CD4-positive, alpha-beta T cell treated with Interleukin-21 for 1 hour (primary cell): ENCODE results near the gene CHRM1.
"Not testable (repeated sequence)": the region's sequence is repeated elsewhere in the genome, so short reads cannot be mapped to it uniquely, and the experiment has no call there.

Experiments used
- DNase-seq: peaks from one replicate; pipeline ENCODE4 v3.0.0-alpha.2; 2020

The CHRM1 gene

DNA sequence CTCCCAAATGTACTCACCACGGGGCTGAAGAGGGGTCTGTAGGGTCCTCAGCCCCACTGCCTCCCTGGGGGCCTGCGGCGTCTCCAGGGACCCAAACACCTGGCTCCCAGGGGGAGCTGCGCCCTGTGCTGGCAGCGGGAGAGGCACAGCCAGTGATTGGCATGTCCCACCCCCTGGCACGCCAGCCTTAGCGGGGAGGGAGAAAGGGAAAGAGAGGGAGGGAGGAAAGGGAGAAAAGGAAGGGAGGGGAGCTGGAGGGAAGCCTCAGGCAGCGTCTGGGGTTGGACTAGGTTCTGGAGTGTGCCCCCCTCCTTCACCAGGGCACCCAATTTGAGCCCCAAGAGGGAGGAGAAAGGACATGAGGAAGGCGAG lies at the start of gene CHRM1:
CHRM1 (minus strand) TSS at position 163 of the 372 bp plus-strand sequence. CDS start 10,263 bp downstream, outside the sequence.
- DNase-seq: no peak

DNA sequence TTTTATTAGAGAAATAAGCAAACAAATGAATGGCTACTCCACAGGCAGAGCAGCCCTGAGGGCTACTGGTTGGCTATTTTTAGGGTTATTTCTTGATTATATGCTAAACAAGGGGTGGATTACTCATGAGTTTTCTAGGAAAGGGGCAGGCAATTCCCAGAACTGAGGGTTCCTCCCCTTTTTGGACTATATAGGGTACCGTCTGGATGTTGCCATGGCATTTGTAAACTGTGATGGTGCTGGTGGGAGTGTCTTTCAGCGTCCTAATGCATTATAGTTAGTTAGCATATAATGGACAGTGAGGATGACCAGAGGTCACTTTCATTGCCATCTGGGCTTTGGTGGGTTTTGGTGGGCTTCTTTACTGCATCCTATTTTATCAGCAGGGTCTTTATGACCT lies 44.4 kb upstream of the CHRM1 start:
- no peak for DNase-seq

GRCh38 chr11:62962391-62962790 lies 41.2 kb upstream of the CHRM1 start:
- DNase-seq: no peak

- DNase-seq: no peak
Observed at GRCh38 chr11:62961017-62961570, 39.9 kb upstream of the CHRM1 start.

- DNase-seq: no peak
Observed at GRCh38 chr11:62959422-62959980, 38.3 kb upstream of the CHRM1 start.

DNA sequence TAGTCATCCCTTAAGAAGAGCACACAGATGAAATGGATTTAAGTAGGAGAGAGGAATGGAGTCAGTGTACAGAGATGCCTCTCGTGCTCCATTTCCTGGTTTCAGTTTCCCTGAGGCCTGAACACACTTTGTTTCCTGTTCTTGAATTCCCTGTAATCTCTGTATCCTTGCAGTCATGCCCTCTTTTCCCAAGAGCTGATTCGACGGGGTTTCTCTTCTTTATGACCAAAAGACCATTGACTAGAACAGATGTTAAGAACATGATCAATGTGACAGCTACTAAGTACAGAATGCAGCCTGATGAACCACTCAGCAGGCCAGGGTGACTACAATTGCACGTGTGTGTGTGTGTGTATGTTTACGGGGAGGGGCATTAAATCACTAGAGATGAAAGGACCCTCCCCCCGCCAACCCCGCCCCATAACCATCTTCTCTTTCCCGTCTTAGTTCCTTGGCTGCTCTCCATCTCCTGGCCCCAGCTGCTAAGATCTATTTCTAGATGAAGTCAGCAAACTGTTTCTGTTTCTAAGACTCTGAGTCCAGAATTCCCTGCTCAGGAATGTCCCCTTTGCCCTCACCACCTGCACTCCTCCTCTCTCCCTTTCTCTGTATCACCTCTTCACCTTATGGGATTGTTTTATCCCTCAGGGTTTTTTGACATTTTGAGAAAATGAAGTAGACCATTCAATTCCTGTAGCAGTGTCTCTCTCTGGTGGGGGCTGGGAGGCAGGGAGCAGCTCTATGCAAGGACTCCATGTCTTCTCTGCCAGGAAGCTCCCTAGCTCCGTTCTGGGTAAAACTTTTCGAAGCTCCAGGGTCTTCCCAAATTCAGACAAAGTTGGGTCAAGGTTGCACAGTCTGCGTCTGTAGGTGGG lies 37.6 kb upstream of the CHRM1 start:
- DNase-seq: no peak

DNA sequence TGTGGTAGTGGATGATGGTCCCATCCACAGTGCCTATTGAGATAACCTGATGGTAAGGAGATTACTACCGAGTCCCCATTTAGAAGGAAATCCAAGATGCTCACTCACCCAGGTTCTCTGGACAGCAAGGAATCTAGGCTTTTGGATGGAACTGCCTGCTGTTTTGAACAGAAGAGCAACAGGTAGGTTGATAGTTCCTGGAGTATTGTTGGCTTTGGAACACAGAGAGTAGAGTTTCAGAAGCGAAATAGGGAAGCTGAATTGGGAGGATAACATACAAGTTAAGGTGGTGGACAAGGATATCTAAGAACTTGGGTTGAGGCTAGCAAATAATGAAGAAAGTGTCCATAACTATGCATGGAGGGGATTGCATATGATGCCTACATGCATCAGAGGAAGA lies 36.0 kb upstream of the CHRM1 start:
- DNase-seq: no peak

DNA sequence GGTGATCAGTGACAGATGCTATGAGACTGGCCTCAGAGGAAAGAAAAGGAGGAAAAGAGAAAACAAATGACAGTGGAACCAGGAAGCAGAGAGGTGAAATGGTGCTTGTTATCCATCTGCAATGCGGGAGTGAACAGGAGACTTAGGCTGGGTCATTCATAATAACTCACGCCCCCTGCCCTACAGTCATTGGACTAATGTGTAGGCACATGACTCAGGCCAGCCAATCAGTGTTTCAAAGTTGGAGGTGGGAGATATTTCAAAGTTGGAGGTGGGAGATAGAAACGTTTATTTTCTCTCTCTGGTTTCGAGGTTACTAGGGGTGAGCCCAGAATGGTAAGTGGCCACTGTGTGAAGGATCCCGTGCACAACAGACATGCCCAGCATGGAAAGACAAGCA lies 33.3 kb upstream of the CHRM1 start:
- no peak for DNase-seq

DNA sequence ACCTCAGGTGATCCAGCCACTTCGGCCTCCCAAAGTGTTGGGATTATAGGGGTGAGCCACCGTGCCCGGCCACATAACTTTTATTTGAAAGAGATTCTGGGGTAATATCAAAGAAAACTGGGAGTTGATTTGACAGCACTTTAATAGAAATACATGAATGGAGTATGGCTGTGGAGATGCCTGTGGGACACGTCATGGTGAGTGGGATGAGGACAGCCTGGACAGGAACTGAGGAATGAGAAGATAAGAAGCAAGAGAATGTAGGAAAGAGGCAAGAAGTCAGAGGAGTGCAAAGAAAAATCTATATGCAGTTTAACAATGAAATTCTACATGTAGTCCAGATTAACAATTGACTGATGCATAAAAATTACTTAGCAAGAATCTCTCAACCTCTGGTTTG lies 32.6 kb upstream of the CHRM1 start:
- DNase-seq: no peak

DNA sequence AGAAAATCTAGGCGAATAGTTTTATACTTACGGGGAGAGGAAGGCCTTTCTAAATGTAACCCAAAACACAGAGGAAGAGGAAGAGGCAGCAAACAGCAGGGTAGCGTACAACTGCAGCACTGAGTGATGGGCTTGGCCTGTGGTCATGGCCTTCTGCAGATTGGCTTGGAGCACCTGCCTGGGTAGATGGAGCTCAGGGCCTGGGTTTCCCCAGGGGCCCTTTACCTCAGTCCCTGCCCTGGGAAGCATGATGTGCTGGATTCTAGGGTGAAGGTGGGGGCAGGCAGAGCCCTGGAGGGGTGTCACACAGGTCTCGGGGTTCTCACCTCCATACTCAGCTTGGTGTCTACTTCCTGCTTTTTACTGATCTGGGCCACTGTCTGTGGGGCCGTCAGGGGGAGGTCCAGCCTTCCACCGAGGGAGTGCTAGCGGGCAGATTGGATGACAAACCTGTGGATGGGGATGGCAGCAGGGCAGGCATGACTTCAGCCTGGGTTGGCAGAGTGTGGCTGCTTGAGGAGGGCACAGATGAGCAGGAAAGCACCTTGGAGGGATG lies 27.7 kb upstream of the CHRM1 start:
- no peak for DNase-seq

- not testable (repeated sequence) for DNase-seq
Observed at GRCh38 chr11:62945538-62945937, 24.4 kb upstream of the CHRM1 start.

GRCh38 chr11:62937528-62937927 lies 16.4 kb upstream of the CHRM1 start:
- DNase-seq: not testable (repeated sequence)

DNA sequence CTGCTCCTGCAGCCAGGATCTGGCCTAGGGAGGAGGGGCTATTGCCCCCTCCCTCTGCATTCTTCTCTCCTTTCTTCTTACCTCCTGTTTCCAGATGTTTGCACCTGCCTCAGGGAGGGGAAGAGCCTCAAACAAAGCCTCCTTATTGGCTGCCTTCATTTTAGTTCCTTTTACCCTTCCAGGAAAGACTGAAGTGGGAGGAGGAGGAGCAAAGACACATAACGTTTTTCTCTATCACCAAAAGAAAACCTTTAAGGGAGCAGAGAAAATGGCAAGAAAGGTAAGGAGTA lies 13.3 kb upstream of the CHRM1 start:
- DNase-seq: no peak

- no peak for DNase-seq
Observed at GRCh38 chr11:62933750-62934495, 12.8 kb upstream of the CHRM1 start.

DNA sequence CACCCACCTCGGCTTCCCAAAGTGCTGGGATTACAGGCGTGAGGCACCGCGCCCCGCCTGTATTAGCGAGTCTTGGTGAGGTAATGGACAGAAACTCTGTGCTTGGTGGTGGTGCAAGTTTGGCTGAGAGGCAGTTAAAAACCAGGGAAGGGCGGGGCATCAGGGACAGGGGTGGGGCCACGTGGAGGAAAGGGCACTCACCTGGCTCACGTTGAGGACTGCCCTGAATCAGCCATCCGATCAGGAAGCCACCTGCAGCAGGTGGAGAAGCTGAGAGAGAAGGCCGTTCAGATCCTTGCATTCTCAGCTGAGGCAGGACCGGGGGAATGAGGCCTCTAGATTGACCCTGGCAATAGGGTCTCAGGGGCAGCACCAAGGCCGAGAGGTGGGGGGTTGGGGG lies 12.1 kb upstream of the CHRM1 start:
- no peak for DNase-seq

GRCh38 chr11:62931499-62932278 lies 10.5 kb upstream of the CHRM1 start:
- no peak for DNase-seq

GRCh38 chr11:62930666-62931065 lies 9.5 kb upstream of the CHRM1 start:
- DNase-seq: no peak

DNA sequence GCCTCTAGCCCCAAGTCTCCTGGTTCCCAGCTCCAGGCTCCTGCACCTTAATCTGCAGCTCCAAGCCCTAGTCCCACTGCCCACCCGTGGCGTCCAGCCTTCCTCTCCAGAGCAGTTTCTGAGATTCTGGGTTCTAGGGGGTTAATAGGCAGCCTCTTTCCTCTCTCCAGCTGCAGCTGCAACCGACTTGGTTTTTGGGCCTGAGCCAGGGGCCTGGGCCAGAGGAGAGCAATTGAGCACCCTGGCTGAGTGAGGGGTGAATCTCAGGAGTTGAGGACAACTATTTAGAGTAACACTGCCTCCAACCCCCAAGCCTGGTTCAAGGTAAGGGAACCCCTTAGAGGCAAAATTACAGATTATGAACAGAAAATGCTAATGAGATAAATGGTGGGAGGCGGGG lies 9.0 kb upstream of the CHRM1 start:
- no peak for DNase-seq

- no peak for DNase-seq
Observed at GRCh38 chr11:62928011-62928410, 6.8 kb upstream of the CHRM1 start.

- DNase-seq: no peak
Observed at GRCh38 chr11:62926680-62927455, 5.7 kb upstream of the CHRM1 start.

- DNase-seq: no peak
Observed at GRCh38 chr11:62925745-62926679, 4.8 kb upstream of the CHRM1 start.
